Activated CD4-positive, CD25-positive, alpha-beta regulatory T cell (primary cell): ENCODE results near the gene CDH23.

ENCODE experiments used
- DNase-seq, 4 experiments: peaks; one replicate each; lab custom pipeline; 2025; lab: John Stamatoyannopoulos, UW

Gene CDH23

DNA sequence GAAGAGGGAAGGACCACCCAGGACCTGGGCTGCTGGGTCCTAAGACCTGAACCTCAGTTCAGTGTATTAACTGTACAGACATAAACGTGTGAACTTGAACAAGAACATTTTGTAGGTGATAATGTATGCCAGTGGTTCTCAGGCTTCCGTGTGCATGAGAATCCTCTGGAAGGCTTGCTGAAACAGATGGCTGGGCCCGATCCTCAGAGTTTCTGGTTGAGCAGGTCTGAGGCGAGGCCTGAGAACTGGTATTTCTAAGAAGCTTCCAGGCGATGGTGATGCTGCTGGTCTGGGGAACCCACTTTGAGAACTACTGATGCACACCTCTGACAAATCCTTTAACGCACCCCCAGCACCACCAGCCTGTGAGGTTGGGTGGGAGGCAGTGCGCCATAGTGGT lies 70.4 kb downstream of the CDH23 start:
- no peak for DNase-seq

DNA sequence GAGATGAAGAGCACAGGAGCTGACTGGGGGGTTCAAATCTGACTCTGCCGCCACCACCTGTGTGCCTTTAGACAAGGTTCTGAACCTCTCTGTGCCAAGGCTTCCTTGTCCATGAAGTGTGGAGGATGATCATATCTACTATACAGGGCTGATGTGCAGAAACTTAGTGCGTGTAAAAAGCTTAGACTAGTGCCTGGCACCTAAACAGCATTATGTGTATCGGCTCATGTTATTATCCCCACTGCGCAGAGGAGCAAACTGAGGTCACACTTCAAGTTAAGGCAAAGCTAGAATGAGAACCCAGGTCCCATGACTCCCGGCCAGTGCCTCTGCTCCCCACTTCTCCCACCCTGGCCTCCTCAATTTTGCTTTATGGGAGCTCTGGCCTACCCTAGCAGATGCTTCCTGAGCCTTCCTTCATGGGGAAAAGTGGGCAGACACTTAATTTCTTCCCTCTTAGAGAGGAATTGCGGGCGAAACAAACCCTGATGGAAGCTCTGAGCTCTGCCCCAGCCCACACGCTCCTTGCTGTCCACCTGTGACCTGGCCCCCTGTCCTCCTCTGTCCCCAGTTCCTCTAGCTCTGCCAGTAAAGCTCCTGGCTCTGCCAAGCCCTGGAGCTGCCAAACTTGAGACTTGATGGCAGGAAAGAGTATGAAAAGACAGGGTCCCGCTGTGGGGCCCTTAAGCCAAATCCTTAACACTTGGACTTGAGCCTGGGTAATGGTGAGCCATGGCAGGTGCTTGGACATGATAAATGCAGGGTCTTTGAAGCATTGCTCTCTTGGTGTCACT lies 71.0 kb downstream of the CDH23 start:
- DNase-seq: no peak

DNA sequence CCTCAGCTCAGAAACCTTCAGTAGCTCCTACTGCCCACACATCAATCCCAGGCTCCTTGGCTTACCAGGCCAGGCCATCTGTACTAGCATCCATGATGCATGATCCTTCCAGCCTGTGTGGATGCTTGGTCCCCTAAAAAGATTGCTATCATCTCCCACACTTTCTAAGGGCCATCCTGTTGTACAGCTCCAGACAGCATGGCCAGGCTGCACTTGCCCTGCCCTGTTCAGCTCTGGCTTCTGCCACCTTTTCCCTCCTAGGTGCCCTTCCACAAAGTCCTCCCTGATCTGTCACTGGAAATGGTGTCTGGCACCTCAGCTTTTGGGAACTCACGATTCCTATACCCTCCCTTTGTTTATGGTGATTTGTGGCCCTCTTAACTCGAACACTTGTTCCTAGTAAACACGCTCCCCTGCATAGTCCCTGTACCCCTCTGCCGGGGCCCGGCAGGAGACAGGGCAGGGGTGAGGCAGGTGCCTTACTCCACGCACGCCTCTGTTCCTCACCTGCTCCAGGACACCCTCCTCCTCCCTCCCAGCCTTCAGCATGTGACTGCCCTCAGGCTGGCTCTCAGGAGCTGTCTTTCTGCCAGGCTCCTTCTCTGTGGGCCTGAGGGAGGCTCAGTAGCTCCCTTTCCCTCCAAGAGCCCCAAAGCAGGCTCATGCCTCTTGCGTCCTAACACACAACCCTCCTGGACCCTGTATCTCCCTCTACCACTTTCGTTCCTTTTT lies 71.8 kb downstream of the CDH23 start:
- no peak for DNase-seq

DNA sequence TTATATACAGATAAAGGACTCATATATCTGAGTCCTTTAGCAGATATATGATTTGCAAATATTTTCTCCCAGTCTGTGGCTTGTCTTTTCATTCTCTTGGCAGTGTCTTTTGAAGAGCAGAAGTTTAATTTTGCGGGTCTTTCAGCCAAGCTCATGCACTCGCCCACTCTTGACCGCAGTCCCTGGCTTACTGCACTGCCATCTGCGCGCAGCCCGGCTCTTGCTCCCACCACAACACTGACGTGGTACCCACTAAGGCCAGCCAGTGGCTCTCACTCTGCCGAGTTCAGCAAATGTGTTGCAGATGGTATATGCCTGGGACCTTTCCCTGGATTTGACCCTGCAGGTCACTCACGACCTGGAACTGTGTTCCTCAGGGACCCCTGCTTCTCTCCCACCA lies 74.3 kb downstream of the CDH23 start:
- DNase-seq: no peak

- no peak for DNase-seq
Measured at GRCh38 chr10:71471957-71472365, 75.2 kb downstream of the CDH23 start.

GRCh38 chr10:71472466-71472865 lies 75.7 kb downstream of the CDH23 start:
- DNase-seq: no peak

DNA sequence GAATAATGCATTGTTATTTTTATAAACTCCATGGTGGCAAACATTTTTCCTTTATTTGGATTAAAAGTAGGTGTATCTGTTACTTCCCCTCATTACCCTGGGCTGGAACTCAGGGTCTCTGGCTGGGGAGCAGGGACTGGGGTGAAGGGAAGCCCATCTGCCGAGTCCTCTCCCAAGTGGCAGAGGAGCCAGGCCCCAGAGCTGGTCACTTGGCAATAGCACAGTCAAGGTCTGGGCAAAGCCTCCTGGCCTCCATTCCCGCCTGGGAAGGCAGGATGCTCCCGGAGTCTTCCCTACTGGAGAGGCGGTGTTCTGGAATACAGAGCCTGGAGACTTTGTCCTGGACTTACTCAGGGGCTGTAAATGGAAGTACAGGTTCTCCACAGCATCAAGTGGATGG lies 76.2 kb downstream of the CDH23 start:
- no peak for DNase-seq

- no peak for DNase-seq
Measured at GRCh38 chr10:71473671-71474599, 77.2 kb downstream of the CDH23 start.

DNA sequence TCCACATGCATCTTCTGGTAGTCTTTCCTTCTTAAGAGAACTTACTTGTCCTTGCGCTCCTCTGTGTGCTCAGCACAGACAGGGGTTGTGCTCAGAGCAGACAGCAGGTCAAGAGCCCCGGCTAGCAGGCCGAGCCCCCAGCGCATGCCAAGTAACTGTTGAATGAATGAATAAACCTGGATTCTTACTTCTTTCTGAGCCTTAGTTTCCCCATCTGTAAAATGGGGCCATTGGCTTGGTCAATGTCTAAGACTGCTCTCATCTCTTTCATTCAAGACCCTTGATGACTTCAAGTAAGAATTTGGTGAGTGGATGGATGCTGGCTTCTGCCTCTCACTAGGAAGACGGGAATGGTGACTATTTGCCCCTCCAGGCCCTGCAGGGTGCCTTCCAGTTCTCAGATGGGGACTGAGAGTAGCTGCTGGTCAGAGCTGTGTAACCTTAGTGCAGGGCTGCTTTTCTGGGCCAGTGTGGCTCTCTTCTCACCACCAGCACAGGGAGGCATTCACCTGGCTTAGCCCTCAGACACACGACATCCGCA lies 78.1 kb downstream of the CDH23 start:
- no peak for DNase-seq

DNA sequence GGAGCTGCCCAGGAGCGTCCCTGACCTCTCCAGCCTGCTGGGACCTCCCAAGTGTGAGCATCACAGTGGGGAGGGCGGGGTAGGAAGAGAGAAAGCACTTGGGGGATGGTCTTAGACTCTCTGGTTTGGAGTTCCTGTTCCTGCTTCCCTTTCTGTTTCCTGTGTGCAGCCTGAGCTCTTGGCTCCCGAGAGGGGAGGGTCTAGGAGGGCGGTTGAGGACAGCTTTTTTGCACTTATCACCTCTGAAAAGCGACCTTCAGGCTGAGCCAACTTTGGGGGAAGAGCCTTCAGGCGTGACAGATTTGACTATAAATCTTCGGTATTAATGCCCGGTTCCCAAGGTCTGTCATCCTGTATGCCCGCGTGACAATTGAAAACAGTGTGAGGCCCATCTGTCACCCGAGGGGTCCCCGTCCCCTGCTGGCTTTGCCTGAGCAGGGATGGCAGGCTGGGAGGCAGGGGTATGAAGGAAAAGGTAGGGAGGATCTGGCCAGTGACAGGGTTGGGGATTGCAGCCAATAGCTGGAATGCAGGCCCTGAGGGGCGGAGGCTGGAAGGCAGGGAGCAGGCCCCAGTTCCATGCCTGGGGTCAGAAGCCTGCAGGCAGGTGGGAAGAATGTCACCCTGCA lies 78.6 kb downstream of the CDH23 start:
- DNase-seq: no peak

DNA sequence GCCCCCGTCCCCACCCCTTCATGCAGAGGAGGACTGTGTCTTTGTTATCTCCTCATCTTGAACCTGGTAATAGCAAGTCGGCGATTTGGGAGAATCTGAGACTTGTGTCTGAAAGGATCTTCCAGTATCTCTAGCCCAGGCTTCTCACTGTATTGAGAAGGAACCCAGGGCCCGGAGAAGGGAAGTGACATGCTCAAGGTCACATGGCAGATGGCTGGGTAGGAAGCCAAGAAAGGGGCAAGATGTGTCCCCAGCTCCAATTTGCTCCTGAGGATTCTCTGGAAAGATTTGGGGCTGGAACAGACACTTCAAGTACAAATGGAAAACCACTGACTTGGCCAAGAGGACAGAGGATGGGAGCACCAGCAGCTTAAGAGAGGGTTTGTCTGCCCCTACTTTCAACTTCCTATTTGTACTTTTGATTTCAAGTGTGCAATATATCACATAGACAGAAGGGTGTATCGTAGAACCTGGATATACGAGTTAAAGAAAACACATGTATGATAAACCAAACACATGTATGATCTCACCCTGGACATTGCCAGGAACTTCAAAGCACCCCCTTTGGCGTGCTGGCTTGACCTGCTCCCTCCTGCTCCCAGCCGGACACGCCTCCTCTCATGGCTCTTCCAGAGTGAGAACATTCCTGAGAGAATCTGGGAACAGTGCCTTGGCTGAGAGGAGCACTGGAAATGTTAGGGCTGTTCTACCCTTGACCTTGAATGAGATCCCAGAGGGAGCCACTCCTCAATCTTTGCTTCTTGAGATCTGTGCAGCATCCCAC lies 79.7 kb downstream of the CDH23 start:
- DNase-seq: no peak

- no peak for DNase-seq
Measured at GRCh38 chr10:71478173-71478572, 81.5 kb downstream of the CDH23 start.

- no peak for DNase-seq
Measured at GRCh38 chr10:71478813-71479365, 82.2 kb downstream of the CDH23 start.

GRCh38 chr10:71479831-71480230 lies 83.1 kb downstream of the CDH23 start:
- DNase-seq: no peak

DNA sequence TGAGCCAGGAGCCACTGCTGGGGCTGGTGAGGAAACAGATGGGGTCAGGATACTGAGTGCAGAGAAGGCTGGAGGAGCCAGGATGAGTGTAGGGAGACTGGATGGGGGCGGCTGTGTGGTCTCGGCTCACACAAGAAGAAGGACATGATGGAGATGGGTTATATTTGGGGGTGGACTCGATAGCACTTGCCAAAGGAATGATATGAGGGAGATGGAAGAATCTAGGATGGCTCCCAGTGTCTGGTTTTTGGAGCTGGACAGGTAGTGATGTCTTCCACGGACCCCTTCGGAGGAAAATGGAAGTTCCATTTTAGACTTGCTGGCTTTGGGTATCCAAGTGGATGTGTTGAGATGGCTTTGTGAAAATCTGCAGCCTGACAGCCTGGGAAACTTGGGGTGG lies 83.9 kb downstream of the CDH23 start:
- DNase-seq: no peak

DNA sequence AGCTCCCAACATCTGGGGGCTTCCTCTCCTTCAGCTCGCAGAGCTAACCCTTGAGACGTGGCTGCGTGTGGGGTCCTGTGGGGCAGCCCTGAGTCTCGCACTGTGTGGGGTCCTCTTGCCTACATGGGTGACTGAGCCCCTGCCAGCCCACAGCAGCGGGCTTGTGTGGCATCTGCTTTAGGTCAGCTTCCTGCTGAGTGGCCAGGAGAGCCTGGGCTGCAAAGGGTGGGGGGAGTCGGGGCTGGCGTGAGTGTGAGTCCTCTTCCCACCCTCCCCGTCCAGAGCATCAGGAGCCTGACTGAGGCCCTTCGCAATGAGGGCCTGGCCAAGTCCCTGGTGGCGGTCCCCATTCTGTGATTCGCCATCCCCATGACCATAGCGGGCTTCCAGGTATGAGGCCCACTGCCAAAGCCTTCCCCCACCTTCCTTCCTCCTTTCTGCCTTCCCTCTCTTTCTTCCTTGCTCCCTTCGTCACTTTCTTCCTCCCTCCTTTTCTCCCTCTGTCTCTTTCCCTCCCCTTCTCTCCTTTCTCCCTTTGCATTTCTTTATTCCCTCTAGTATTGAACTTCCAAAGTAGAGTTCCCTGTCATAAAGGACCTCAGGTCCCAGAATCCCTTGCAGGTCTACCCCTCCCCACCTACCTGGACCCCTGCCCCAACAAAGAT lies 85.2 kb downstream of the CDH23 start:
- no peak for DNase-seq

- no peak for DNase-seq
Measured at GRCh38 chr10:71482620-71483019, 85.9 kb downstream of the CDH23 start.

DNA sequence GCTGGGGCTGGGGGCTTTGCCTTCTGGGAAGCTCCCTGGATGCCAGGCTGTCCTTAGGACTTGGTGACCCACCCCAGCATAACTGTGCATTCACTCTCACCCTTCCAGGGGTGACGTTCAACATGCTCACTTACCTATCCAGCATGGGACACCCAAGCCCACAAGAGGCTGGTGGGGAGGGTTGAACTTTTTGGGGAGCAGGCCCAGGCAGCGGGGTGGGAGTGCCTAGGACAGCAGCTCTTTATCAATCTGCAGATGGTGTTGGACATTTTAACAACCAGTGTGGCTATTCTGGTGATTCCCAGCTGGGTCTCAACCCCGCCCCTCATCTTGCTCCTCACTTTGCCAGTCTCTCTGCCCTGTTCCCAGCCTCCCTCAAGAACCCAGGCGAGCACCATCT lies 86.4 kb downstream of the CDH23 start:
- DNase-seq: no peak

GRCh38 chr10:71483885-71484751 lies 87.4 kb downstream of the CDH23 start:
- no peak for DNase-seq
